NCI-H128 (cell line): Measurements from ENCODE around the gene ST7.

Experiments used
- DNase-seq: peaks from one replicate; lab custom pipeline; 2025; ENCODE audit not compliant: unreplicated experiment; lab: John Stamatoyannopoulos, UW

The ST7 gene

DNA sequence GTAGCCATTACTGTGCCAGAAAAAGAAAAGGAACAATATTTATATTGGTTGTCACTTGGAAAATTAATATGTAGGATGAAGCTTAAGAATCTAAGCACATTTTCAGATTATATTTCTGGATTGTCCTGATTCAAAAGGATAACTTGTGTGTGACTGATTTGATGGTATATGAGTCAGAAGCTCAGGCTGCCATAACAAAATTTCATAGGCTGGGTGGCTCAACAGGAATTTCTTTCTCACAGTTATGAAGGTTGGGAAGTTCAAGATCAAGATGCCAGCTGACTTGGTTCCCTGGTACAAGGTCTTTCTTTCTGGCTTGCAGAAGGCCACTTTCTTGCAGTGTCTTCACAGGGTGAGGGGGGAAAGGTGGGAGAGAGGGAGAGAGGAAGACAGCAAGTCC, 108.5 kb downstream of the ST7 start:
- DNase-seq = no peak

DNA sequence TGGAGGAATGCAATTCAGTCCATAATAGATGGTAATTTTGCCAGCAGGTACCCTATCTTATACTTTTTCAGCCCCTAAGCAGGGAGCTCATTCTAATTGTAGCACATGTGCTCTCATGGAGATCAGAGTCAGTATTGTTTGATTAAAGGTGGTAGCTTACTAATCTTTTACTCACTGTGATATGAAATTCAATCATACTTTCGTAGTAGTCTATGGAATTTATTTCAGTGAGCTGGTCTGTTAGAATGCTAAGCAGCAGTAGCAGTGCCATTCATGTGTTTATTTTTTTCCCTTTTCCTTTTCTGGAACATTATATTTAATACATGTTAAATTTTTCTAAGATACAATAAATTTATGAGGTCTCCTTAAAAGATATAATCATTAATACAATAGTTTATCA, 109.0 kb downstream of the ST7 start:
- DNase-seq = no peak

DNA sequence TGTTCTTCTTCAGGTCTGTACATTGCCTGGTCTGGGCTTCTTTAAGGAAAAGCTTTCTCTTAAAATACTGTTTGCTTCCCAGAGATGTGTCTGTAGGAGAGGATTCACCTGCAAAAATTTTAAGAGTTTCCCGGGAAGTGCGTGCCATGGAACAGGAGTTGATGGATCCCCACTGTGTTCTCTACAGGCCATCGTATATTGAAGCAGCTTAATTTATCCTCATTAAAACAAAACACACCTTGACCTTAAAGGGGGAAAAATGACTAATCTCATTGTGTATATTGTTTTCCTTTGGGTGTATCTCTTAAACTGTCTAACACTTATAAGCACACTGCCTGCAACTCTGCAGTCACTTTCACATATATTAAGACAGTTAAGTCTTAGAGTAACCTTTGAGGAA, 111.4 kb downstream of the ST7 start:
- no peak for DNase-seq

DNA sequence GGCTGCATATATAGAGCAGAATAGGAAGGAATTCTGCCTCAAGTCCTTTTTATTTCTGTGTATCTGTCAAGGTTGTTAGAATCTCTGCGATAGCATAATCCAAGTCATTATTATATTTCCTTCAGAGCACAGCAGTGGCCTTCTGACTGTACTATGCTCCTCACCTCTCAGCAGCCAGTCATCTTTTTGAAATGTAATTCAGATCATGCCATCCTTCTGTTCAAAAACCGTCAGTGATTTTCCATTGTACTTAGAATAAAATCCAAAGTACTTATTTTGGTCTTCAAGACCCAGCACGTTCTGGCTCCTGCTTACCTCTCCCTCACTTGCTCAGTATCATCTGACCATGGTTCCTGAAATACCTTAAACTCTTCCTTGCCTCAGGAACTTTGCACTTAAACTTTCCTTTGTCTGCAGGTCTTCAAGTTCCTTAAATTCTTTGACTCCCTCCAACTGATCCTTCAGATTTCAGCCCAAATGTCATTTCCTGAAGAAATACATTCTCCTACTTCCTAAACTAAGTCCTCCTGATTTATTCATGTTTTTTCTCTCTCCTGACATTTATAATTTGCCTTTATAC, 112.4 kb downstream of the ST7 start:
- no peak for DNase-seq

- no peak for DNase-seq
Measured at GRCh38 chr7:117066668-117067067, 113.4 kb downstream of the ST7 start.

GRCh38 chr7:117067340-117067739, 114.0 kb downstream of the ST7 start:
- no peak for DNase-seq

GRCh38 chr7:117068511-117069145, 115.3 kb downstream of the ST7 start:
- no peak for DNase-seq

GRCh38 chr7:117069379-117069778, 116.1 kb downstream of the ST7 start:
- no peak for DNase-seq

- peak; percentile 65 for DNase-seq
Measured at GRCh38 chr7:117071551-117071950, 118.2 kb downstream of the ST7 start.

DNA sequence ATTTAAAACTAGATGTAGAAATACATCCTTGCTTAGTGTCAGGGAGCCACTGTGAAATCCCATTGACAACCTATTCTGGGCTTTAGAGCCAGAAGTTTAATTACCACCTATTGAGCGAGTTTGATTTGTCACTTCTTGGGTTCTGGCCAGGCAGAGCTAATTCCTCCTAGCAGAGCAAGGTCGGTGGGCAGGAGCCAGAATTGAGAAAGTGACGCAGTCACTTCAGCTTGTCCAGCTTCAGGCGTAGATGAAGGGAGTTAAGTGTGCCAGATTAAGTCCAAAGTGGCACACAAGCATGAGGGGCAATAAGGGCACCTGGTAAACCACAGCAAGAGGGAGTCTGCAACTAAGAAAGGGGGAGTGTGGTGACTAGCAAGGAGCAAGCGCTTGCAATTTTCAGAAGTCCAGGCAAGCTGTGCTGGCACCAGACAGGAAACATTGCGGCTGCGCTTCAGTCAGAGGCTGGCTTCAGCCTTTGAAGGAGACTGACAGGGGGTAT, 119.4 kb downstream of the ST7 start:
- no peak for DNase-seq

GRCh38 chr7:117074378-117074777, 121.1 kb downstream of the ST7 start:
- no peak for DNase-seq

DNA sequence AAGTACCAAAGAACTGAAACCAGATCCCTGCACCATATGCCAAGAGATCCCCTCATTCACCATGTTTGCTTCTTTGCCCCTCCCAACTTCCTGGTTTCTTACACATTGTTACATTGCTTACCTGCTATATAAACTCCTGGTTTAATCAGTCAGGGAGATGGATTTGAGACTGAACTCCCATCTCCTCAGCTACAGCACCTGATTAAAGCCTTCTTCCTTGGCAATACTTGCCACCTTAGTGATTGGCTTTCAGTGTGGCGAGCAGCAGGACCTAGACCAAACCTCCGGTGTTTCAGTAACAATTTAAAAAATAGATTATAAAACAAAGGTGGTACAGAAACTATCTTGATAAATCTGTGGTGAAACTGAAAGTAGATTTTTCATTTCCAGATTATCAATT, 122.6 kb downstream of the ST7 start:
- DNase-seq = no peak

DNA sequence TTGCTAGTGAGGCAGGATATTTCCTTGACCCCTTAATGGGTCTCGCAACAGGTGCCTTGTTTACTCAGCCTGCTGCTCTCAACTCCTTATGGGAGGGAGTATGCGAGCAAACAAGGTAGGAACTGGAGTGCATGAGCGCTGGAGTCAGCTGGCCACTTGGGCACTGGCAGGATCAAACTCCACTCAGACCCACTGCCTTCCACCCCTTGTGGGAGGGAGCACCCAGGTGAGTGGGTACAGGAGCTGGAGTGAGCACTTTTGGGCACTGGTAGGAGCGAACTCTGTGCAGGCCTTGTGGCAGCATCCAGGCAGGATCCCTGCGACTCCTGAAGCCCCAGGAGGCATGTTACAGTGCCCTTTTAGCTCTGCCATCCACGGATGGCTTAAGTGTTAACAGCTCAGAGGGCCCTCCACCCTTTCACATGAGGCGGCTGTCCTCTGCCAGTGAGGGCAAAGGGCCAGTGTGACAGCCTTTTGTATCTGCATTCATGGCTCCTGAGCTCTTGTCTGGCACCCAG, 123.2 kb downstream of the ST7 start:
- no peak for DNase-seq

DNA sequence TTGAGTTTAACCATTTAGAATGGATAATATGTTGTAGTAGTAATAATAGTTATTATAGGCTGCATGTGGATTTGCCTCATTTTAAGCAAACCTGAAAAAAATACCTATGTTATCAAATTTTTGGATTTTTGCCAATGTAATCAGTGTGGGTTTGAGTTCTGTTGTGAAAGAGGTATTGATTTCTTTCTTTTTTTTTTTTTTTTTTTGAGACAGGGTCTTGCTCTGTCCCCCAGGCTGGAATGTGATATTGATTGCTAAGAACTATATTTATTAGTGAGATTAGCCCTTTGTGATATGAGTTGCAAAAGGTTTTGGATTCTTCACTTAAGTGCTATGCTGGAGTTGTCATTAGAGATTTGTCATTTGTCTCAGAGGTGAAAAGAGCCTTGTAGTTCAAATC, 124.4 kb downstream of the ST7 start:
- no peak for DNase-seq

DNA sequence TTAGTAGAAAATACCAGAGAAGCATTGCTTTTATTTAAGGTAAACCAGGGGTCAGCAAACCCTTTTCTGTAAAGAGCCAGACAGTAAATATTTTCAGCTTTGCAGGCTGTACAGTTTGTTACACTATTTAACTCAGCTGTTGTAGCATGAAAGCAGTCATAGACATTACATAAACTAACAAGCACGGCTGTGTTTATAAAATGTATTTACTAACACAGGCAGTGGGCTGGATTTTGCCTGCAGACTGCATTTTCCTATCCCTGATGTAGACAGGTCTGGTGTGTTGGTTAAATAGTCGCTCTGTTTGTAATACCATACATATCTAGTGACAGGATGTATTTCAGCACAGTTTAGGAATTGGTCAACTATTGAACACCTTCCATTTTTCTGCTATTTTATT, 129.3 kb downstream of the ST7 start:
- no peak for DNase-seq

DNA sequence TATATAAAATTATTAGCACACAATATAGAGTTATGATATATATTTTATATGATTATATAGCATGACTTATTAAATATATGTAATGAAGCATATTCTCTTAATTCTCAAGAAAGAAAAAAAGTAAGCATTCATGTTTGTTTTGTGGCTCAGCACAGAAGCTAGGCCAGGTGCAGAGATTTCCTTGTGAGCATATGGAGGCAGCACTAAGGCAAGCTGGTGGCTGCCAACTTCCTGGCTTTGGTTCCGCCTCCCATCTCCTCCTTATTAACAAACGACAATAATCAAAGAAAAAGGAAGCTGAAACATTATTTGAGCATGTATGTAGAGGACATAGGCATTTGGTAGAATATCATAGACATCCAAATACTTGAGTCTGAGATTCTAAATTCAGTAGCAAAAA, 130.3 kb downstream of the ST7 start:
- DNase-seq = no peak

DNA sequence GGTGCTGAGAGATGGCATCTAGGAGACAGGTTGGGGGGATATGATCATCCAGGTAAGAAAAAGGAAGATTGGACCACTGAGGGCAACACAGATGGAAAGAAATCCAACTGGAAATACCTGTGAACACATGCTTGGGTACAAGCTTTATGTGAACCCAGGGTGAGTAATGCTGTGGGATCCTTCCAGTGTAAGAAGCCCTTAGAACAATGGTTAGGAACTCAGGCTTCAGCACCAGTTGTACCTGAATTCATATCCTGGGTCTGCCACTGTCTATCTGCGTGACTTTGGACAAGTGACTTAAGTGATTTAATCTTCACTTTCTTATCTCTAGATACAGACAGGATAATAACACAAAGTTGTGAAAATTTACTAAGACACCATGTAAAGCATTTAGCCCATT, 131.0 kb downstream of the ST7 start:
- no peak for DNase-seq

- DNase-seq = no peak
Measured at GRCh38 chr7:117085275-117085674, 132.0 kb downstream of the ST7 start.

DNA sequence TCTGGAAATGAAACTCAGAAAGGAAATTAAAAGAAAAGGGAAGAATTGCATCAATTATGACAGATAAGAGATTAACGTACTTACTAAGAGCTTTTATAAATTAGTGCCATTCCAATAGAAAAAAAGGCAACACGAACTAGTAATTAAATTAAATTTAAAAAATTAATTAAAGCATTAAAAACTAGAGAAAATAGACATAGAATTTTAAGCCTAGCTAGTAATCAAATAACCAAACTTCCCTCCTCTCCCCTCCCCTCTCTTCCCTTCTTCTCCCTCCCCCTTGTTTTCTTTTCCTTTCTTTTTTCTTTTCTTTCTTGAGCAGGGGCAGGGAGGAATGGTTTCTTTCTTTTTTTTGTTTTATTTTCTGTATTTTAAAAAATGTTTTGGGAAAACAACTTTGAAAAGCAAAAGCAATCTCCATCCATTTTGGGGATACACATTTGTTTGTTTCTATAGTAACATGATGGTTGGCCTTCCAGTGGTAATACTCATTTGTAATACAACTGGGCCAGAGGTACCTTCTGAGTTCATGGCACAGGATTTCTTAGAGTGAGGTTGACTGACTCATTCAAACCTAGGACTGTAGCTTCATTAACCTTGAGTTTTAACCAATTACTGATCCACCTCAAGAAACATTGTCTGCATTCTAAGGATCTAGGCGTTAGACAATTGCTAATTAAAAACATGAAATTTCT, 132.6 kb downstream of the ST7 start:
- no peak for DNase-seq

DNA sequence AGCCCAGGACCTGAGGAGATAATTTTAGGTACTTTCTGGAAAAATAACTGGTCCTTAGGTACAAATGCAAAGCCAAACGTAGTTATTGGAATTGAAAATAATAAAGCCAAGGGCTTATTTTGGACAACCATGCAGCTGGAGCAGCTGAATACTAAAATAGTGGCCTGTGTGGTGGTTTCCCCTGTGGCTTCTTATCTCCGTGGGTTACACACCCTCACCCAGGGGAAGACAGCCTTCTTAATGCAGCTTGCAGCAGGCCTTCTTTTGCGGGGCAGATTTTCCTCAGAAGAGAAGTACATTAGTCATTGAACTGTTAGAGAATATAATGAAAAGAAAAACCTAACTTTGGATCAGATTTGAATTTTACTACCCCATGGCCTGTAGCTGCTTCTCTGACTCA, 133.5 kb downstream of the ST7 start:
- DNase-seq = no peak

DNA sequence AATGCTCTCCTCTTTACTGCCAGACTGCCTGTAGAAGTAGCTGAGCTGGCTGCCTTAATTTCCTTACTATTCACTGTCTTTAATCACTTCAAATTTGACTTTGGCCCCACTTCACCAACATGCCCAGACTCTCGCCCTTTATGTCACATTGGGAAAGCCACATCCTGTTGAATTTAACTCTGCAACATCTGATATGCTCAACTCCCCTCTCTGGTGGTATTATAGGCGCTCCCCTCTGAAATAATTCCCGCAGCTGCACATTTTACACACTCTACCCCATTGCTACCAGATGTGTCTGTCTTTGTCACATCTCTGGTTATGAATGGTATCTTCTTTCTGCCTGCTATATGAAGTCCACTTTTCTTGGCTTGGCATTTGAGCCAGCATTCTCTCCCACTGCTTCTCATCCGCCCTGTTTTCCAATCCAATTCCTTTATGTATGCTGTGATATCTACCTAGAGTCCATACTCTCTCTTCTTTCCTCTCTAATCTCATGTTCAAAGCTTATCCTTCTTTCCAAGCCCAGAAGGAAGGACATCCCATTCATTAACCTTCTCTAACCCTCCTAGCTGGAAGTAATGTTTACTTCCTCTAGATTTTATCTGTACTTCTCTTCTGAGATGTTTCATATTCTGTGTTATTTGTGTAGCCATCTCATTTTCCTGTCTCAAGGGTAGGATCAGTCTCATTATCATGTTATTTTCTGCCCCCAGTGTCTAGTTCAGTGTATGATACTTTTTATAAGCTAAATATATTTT, 134.5 kb downstream of the ST7 start:
- no peak for DNase-seq
